AML-193 (cell line): ENCODE data around the gene IREB2.
A peak's percentile ranks its signal among the peaks of the same experiment; 100 is the strongest.
"Not testable (repeated sequence)": the region's sequence is repeated elsewhere in the genome, so short reads cannot be mapped to it uniquely, and the experiment has no call there.

ENCODE experiments used
- DNase-seq, 2 experiments: peaks; one replicate each; lab custom pipeline; 2025; lab: John Stamatoyannopoulos, UW

The IREB2 gene

DNA sequence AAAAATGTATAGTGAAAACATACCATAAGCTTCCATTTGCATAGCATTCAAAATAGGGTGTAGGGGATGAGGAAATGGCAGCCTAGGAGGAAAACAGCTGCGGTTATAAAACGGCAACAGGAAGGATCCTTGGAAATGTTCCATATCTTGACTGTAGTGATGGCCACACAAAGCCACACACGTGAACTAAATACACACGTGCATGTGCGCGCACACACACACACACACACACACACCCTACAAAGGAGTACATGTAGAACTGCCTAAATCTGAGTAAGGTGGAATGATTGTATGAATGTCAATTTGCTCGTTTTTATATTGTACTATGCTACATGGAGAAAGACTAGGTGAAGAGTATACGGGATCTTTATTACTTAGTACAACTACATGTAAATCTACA, 3.9 kb upstream of the IREB2 start:
- no peak for DNase-seq

DNA sequence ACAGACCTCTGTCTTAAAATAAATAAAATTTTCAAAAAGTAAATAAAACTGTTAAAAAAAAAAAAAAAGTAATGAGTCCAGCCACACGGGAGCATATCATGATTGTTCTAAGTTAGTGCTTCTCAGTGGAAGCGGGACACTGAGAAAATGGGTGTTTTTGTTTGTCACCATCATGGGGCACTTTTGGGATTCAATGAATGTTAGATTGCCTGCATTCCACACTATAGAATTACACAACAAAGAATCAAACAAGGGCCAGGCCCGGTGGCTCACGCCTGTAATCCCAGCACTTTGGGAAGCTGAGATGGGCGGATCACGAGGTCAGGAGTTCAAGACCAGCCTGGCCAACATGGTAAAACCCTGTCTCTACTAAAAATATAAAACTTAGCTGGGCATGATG, 3.3 kb upstream of the IREB2 start:
- not testable (repeated sequence) for DNase-seq

DNA sequence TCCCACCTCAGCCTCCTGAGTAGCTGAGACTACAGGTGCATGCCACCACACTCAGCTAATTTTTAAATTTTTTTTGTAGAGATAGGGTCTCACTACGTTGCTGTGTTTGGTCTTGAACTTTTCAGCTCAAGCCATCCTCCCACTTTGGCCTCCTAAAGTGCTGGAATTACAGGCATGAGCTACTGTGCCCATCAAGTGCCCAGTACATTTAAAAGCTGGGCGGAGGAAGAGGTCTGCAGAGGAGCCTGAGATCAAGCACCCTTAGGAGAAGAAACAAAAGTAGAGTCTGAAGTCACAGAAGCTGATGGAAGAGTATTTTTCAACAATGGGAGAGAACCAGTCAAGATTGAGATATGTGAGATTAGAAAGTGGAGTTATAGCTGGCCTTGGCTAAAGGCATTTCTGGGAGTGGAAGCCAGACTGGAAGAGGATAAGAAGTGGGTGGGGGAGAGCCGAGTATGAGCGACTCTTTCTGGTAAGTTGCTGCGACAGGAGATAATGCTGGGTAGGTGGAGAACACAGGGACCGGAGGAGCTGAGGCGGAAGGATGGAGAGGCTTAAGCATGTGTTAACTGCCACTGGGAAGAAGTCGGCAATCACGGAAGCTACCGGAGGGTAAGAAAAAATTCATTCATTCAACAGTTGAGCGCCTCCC, 782 bp upstream of the IREB2 start:
- DNase-seq = peak in 1 of 2 experiments; percentile 66

DNA sequence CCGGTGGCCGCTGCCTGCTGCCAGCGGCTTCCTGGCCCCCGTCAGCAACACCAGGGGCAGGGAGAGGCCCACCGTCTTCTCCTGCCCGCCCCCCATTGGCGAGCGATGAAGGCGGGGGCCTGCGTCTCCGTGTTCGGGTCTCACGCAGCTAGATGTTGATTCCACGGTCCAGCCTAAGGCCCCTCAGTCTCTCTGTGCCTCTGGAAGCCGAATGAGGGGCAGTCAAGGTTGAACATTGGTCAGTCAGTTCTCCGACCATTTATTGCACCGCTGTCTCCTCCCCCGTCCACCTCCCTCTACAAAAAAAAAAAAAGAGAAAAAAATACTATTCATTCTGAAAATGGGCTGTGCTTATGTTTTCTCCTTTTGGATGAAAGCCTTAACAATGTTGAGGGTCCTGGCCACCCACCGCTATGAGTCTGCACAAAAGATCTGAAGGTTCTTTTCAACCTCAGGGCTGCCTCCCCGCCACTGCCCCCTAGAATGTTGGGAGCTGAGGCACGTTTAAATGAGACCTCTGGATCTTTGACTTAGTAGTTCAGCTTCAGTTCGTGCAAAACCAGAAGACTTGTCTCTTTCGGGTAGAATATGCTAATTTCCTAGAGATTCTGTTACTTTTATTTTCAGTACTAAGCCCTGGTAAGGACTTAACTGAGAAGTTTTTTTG, 736 bp downstream of the IREB2 start:
- DNase-seq = peak; percentile 9 to 26

DNA sequence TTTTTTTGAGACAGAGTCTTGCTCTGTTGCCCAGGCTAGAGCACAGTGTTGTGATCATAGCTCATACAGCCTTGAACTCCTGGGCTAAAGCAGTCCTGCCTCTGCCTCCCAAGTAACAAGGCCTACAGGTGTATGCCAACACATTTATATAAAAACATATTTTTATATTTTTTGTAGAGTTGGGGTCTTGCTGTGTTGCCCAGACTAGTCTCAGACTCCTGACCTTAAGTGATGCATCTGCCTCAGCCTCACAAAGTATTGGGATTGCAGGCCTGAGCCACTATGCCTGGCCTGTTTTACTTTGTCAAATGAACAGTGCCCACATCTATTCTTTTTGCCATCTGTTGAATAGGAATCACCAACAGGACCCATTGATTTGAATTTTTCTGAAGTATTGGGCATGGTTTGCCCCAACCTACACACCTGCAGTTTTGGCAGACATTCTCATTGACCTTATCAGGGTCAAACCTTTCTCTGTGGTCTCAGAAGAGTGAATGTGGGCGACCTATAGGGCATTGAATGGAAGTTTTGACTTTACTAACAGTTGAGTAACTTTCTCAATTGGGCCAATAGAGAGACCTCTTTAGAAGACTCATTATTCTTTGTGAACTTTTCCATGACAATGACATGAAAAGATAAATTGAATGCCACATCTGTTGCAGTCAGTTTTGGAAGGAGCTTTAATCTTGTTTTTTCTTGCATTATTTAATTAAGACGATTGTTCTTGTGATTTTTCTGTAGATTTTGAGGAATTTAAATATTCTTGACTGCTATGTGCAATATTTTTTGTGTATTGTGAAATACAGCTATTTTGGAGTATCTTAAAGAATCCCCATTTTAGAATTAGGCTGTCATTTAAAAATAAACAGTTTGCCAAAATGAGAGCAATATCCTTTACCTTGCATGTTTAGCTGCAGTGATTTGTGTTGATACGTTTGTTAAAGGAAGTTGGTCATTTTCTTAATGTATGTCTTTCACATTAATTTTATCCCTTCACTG, 2.7 kb downstream of the IREB2 start:
- DNase-seq = no peak

DNA sequence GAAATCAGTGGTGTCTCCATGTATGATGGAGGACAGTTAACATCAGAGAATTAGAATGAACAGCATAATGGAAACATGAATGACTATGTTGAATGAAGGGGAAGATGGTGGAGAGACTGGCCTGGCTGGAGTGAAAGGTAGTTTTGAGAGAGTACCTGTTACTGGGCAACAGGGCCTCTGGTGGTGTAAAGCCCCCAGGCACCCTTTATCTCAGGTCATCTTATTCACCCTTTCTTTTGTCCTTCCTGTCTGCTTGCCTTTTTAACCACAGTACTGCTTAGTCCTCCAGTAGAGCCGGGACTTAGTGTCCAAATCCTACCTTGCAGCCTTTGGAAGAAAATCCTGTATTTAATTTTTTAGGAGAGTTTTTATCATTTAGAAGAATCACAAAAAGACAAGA, 6.2 kb downstream of the IREB2 start:
- DNase-seq = no peak

DNA sequence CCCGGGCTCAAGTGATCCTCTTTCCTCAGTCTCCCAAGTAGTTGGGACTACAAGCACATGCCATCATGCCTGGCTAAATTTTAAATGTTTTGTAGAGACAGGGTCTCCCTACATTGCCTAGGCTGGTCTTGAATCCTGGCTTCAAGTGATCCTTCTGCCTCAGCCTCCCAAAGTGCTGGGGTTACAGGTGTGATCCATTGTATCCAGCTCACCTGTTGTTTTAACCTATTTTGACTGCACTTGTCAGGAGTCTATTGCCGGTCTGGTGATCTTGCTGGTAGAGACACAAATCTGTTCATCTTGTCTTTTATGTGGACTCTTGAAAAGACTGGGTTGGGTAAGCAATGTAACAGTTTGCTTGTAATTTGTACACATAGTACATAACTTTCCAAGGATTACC, 7.9 kb downstream of the IREB2 start:
- no peak for DNase-seq

DNA sequence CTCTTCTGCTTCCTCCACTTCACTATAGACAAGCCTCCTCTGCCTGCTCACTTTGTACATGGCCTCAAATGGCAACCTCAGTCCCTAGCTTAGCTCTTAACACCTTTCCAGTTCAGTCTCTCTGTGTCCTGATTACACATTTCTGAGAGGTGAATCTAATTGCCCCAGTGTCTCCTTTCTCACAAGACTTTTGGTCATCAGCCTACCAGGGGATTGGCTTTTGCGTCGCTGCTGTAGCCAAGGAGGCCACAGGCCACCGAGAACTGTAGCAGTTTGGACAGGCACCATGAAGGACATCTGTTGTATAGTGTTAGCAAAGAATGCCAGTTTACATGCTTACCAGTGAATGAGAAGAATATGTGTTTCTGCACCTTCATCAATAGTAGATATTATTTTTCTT, 8.5 kb downstream of the IREB2 start:
- DNase-seq = no peak

DNA sequence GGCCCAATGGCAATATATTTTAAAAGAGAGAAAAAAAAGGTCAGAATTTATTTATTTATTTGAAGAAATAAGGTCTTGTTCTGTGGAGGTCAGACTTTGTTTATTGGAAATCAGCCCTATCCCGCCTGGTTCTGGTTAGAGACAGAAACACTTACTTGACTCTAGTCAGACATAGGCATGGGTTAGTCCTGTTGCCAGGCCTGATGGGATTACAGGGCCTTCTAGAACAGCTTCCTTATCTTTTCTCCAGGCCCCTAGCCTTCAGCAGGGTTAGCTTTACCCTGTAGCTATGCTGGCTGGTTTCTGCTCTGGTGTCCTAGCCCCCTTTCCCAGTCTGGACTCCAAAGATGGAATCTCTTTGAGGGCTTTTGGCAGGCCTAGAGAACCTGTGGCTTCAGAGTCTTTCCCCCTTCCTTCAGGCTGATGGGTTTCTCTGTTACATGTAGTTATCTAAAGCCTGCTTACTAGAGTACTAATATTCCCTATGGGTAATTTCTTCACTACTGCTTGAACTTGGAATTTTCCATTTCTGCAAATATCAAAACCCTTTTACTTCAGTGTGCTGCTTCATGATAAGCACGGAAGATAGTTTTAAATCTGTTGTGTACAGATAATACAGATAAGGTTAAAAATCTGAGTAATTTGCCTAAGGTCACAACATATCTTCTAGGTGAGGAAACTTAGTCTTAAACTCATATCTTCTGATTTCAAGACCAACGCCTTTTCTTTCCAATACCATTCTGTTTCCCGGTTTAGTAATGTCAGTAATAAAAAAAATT, 10.6 kb downstream of the IREB2 start:
- DNase-seq = no peak

DNA sequence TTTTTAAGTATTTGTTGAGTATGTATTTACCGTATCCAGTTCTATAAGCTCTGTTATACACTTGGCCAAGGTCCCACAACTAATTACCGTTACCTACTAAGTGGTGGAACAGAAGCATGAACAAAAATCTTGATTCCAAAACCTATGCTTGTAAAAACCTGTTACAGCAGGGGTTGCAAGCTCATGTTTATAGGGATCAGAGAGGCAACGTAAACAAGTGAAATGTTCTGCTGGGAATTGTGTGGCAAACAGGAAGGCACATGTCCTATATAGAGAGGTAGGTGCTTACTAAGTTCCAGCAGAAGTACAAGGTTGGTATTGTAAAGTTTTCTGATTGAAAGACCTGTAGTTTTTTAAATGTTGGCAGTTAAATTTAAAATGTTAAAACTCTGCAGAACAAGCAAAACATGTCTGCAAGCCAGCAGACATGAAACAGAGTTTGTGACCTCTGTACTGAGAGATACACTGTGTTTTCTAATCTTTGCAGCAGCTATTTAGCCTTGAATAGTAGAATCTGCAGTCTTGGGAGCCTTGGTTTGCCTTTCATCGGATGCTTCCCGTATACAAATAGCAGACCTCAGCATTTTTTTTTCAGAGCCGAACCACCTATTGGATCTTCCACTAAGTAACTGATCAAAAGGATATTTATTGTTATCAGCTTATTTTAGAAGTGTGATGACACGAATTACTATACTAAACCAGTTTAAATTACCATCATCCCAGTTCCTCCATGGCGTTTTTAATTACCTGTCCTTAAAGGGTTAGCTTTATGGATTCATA, 11.4 kb downstream of the IREB2 start:
- DNase-seq = no peak

DNA sequence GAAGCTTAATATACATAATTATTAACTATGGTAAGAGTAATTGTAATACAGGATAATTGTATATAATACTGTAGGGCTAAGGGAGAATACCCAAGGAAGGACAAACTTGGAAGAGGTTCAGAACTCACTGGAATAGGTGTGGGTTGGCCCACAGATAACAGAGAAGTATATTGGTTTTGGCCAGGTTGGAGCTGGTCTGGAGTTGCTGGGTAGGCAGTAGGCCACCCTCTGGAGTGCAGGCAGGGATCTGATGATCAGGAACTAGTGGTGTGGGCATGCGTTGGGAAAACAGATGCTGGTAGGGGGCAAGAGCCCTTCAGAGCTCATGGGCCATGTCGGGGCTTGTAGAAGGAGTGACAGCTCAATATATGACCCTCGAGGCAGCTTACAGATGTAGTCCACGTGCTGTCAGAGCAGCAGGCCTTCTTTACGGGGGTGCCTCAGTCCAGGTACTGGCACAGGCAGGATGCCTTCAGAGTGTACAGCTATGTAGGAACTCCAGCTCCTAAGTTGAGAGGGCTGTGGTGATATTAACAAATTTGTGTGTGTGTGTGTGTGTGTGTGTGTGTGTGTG, 12.4 kb downstream of the IREB2 start:
- DNase-seq = no peak

DNA sequence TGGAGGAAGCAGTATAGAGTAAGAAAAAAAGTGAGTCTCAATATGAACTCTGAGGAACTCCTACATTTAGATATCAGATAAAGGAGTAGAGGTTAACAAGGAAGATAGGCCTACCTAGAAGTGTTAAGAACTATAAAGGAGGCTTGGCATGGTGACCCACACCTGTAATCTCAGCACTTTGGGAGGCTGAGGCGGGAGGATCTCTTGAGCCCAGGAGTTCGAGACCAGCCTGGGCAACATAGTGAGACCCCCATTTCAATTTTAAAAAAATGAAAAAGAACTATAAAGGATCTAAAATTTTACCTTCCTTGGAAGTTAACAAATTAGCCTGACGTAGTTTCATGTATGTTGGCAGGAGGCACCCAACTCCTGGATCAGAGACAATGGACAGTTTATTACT, 14.5 kb downstream of the IREB2 start:
- DNase-seq = no peak

DNA sequence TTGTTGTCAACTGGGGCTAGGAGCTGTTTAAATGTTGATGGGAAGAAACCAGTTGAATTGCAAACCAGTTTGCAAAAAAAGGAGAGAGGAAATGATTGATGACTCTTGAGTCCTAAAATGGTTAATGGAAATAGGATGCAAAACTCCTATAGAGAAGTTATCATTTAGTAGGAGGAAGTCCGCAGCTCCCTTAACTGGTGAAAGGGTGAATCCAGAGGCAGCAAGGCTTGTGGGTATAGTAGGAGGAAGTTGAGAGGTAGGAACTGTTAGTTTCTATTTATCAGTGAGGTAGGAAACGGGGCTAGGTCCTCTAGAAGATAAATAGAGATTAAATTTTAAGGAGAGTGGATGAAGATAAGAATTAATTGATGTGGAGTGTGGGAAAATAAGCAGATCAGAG, 15.4 kb downstream of the IREB2 start:
- DNase-seq = peak; percentile 66 to 75

DNA sequence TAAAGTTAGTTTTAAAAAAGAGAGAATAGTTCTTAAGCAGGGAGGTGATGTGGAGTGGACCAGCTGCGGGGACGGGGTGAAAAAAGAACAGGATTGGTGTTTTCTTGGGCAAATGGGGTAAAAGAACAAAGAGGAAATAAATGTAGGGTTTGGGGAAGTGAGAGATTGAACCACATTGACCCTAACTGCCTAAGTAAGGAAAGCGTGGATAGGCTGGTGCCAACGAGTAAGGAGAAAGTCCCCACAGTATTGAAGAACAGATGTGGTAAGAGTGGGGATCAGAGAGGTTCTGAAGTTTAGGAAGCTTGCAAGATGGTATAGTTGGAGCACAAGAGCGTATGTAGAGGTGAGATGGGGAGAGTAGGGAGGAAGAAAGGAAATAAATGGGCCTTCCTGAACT, 17.0 kb downstream of the IREB2 start:
- DNase-seq = peak; percentile 79 to 81

DNA sequence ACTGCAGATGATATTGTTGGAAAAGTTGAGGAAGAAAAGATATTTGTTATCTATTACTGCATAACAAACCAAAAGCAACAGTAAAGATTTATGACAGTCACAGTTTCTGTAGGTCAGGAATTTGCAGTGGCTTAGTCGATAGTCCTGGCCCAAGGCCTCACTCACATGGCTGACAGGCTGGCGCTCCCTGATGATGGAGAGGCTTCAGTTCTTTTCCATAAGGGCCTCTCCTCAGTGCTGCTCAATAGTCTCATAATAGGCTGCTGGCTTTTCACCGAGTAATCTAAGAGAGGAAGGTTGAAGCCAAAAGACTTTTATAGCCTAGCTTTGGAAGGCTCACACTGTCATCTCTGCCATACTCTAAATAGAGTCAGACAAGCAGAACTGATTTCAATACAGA, 17.7 kb downstream of the IREB2 start:
- no peak for DNase-seq

DNA sequence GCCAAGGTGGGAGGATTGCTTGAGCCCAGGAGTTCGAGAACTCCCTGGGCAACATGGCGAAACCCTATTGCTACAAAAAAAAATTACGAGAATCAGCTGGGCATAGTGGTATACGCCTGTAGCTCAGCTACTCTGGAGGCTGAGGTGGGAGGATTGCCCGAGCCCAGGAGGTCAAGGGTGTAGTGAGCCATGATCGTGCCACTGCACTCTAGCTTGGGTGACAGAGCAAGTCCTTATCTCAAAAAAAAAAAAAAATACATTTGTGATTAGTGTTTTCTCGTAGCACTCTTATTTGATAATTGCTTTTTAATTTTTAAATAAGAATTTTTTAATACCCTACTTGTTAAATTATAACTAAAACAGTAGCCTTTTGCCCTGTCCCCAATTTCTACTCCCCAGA, 18.4 kb downstream of the IREB2 start:
- DNase-seq = no peak

DNA sequence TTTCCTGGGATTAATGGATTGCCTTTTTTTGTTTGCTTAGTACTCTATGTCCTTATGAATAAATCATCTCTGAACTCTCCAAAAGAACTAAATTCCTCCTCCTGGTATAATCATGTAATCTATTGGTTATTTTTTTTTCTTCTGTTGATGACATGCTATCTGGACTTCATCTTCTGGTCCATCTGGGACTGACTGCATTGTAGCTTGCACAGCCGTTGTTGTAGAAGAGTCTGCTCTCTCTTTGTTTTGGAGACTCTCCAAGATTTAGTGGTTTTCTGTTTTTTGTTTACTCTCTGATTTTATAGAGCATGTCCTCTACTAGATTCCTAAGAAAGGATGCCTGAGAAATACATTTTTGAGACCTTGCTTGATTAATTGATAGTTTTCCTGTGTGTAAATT, 19.1 kb downstream of the IREB2 start:
- DNase-seq = no peak

DNA sequence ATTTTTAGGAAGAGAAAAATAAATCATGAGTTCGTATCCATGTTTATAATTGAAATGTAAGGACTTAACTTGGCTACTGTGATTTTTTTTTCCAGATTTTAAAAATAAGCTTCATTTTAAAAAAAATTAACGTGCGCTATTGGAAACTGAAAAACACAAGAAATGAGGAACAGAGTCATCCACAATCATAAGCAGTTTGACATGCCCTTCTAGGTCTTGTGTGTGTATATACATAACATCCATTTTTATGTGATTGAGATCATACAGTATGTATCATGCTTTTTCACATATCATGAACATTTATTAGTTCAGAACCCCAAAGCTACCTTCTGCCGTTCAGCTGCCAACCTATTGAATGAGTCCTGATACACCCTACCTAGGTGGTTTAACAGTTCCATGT, 22.7 kb downstream of the IREB2 start:
- no peak for DNase-seq

DNA sequence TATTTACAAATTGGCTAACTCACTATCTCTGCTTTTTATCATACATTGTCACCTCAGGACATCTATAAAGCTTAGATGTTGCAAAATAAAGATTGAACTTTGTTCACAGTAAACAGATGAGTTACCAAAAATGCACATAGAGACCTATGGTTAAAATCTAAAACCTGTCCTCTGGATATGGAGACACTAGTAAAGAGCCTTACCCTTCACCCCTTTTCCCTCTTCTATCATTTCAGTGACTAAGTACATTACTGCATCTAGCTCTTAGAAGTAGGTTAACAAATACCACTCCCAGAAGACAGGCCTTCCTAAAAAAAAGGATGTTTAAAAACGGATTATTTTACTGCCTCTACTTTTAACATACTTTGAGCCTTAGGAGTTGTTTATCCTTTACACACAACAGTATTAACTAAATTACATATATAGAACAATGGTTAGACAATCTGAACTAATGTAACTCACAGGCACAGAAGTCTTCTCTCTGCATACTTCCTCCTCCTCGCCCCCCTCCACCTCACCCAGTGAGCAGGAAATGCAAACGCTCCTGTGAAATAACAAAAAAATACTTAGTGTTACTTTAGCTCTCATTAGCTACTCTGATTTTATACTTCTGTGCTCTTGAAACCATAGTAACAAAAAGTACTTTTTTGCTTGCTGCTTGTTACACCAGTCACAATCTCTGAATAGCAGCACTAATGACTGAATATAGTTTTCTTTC, 23.3 kb downstream of the IREB2 start:
- no peak for DNase-seq

DNA sequence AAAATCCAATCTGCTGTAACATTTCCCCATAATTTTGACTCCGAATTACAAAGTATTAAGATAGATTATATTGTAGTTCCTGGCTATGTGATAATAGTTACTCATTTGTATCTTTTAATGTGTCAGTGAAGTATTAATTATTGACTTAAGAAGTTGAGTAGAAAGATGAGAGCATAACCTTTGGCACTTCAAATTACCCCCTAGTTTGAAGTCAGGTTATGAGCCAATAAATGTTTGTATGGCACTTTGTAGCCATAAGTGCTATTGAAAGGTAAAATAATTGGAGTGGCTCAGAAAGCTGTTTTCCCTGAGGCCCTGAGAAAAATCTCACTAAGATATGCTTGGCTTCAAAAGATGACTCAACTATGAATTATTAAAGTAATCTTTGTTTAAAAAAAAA, 31.0 kb downstream of the IREB2 start:
- no peak for DNase-seq
